GM13977 (cell line): Measurements from ENCODE around the gene ATP9A.

ENCODE experiments used
- DNase-seq: peaks from one replicate; pipeline ENCODE4 v3.0.0; 2012; ENCODE audit warnings: low spot score
- CTCF ChIP-seq: IDR thresholded peaks from 2 replicates; pipeline ENCODE4 v1.5.1; 2012; ENCODE audit warnings: mild to moderate bottlenecking, control low read depth; ENCODE audit not compliant: insufficient read depth; ENCODE audit errors: extremely low read depth, missing control alignments
- in situ Hi-C: fragments of 300-500 bp; cut with MboI; formaldehyde crosslinking; loops from one replicate; pipeline ENCODE4 v1.12.0; 2022; ENCODE audit warnings: low sequenced_read_pairs, low pct_unique_long_range_greater_than_20kb, mixed read lengths, inconsistent platforms; ENCODE audit not compliant: unreplicated experiment

The ATP9A gene

DNA sequence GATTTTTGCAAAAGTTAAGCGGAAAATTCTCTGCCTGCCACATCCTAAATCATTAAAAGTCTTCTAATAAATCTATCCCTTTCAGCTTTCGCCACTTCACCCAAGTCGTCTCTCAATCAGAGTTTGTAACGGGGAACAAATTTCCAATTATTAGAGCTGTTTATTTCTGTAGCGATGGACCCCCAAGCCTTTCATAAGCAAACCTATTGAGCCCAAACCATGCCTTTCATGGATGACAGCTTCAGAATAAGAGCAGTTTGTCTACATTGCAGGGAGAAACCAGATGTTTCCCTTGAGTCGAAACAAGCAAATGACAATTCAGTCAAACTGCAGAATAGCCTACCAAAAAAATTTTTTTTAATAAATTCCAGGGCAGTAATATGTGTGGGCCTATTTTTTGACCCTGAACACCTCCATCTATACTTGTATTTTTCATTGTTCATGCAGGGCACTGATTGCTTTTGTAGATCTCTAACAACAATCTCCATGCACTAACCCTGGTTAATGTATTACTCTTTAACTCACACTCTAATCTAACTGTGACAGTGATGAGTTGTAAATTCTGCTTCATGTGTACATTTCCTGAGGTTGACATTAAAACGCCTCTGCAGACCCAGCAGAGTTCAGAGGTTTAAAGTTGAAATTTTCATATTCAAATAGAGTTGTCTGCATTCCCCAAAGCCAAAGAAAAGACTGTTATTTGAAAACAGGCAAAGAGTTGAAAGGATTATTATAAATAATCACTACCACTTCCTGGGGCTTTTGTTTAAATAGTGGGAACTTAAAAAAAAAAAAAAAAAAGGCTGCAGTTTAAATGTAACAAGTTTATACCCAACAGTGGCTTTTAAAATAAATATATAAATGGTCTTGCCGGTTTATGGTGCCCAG, 64.5 kb downstream of the ATP9A start:
- in situ Hi-C loops, result no loop called here
- TF ChIP-seq CTCF, result no peak
- no peak for DNase-seq

DNA sequence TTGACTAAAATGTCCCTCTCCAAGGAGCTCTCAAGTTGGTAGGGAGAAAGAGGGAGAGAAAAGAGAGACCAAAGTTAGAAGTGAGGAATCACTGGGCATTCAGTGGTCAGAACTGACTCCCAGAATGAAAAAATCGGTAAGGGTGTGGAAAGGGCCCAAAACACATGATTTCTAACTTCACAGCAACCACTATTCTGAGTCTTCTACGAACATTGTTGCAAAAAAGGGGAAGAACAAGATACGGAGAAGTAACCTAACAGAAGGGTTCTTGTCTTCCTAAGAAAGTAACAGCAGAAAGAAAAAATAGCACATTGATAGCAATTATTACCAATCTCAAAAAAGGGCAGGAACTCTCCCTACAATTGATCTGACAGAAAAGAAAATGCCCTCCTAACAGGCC, 65.6 kb downstream of the ATP9A start:
- no peak for DNase-seq
- in situ Hi-C loops, result no loop called here
- TF ChIP-seq CTCF, result no peak

DNA sequence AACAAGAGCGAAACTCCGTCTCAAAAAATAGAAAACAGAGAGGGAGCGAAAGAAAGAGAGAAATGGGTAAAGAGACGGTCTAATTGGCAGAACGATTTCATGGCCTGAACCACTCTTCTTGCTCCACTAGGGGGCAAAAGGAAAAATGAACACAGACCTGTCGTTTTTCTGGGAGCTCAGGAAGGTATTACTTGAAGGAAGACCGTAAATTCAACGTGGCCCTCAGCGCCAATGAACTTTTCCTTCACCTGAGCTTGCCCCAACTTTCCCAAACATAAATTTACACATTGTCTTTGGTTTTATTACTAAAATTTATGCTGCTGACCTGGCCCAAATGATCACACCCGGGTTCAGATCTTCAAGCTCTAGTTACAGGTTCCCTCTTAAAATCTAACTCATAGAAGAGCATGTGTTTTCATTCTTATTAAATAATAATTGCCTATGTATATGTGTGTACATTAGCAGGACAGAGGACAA, 67.3 kb downstream of the ATP9A start:
- in situ Hi-C loops, result no loop called here
- DNase-seq, result peak; percentile 54
- peak; percentile 63 for TF ChIP-seq CTCF

DNA sequence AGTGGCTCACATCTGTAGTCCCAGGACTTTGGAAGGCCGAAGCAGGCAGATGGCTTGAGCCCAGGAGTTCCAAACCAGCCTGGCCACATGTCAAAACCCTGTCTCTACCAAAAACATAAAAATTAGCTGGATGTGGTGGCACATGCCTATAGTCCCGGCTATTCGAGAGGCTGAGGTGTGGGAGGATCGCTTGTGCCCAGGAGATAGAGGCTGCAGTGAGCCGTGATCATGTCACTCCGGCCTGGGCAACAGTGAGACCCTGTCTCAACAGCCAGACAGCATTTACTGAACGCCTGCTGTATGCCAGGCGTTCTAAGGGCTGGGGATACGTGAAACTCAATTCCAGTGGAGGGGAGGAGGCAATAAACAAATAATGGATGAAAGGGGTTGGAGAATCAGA, 69.9 kb downstream of the ATP9A start:
- in situ Hi-C loops, result no loop called here
- DNase-seq, result no peak
- TF ChIP-seq CTCF, result no peak

DNA sequence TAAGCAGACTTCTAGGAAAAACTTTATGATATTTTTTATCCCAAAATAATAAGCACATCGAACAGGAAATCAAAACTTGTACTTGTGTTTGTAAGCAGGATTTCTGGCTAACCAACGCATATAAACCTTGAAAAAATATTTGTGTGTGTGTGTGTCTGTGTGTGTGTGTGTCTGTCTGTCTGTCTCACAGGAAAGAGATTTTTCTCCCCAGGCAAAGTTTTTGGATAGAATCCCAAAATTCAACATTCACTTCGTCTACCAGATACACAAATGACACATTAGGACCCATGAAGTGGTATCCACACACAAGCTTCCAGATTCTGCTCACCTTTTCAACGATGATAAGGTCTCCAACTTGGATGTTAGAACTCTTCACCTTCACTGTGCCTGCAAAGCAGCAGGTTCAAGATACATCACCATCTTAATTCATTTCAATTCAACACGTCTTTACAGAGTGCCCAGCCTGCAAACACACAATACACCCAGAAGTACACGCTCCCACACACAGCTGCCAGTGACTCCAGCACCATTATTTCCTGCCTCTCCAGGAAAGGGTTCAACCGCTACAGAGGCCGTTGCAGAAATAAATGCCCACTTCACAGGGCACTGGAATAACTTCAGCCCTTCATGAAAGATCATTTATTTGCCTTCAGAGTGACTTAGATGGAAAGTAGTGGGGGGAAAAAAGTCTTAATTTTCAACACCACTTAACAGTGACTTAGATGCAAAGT, 70.9 kb downstream of the ATP9A start:
- no peak for DNase-seq
- in situ Hi-C loops, result no loop called here
- no peak for TF ChIP-seq CTCF

- no peak for DNase-seq
- in situ Hi-C loops, result no loop called here
- no peak for TF ChIP-seq CTCF
These were observed 71.7 kb downstream of the ATP9A start for GRCh38 chr20:51696304-51697071.
